Liver (tissue), 2 donors: Measurements from ENCODE around the gene TDRD9.

ENCODE experiments used
- YY1 ChIP-seq: IDR thresholded peaks from 2 replicates; pipeline ENCODE4 v1.6.1; 2016; ENCODE audit warnings: antibody characterized with exemption, mild to moderate bottlenecking
- TF ChIP-seq, protein P1 (sequence below): fragments of 150-350 bp; IDR thresholded peaks from 2 replicates; pipeline ENCODE4 v1.5.1; 2017; ENCODE audit warnings: improper control_type of control experiment, low read depth, low read length; ENCODE audit not compliant: missing input control
- donor health status: healthy.

DNA sequence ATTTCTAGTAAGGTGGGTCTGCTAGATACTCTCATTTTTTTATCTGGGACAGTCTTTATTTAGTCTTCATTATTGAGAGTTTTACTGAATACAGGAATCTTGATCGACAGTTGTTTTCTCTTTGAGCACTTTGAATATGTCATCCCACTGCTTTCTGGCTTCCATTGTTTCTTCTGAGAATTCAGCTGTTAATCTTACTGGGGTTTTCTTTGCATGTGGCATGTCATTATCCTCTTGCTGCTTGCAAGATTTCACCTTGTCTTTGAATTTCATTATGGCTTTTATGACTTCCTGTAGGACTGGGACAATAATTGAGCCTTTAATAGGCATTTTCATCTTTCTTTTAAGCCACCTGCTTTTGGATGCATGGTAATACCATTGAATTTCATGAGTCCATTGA, 60.8 kb downstream of the TDRD9 start:
- TF ChIP-seq YY1, result no peak
- TF ChIP-seq, protein P1, sequence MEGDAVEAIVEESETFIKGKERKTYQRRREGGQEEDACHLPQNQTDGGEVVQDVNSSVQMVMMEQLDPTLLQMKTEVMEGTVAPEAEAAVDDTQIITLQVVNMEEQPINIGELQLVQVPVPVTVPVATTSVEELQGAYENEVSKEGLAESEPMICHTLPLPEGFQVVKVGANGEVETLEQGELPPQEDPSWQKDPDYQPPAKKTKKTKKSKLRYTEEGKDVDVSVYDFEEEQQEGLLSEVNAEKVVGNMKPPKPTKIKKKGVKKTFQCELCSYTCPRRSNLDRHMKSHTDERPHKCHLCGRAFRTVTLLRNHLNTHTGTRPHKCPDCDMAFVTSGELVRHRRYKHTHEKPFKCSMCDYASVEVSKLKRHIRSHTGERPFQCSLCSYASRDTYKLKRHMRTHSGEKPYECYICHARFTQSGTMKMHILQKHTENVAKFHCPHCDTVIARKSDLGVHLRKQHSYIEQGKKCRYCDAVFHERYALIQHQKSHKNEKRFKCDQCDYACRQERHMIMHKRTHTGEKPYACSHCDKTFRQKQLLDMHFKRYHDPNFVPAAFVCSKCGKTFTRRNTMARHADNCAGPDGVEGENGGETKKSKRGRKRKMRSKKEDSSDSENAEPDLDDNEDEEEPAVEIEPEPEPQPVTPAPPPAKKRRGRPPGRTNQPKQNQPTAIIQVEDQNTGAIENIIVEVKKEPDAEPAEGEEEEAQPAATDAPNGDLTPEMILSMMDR, result no peak
